Medulla oblongata (tissue), 1 donor: ENCODE measurements around the gene HECTD2.
A peak's percentile ranks its signal among the peaks of the same experiment; 100 is the strongest.
"Not testable (repeated sequence)": the region's sequence is repeated elsewhere in the genome, so short reads cannot be mapped to it uniquely, and the experiment has no call there.

Source experiments
- DNase-seq: peaks from one replicate; pipeline ENCODE4 v3.0.0-alpha.2; 2015; ENCODE audit errors: extremely low spot score

The HECTD2 gene

GRCh38 chr10:91536733-91537132 is 126.6 kb downstream of the HECTD2 start:
- DNase-seq = no peak

- DNase-seq = no peak
Measured at GRCh38 chr10:91537614-91538383, 127.7 kb downstream of the HECTD2 start.

GRCh38 chr10:91539930-91540329 is 129.8 kb downstream of the HECTD2 start:
- no peak for DNase-seq

GRCh38 chr10:91540733-91541132 is 130.6 kb downstream of the HECTD2 start:
- DNase-seq = no peak

- peak; percentile 22 for DNase-seq
Measured at GRCh38 chr10:91541481-91541880, 131.3 kb downstream of the HECTD2 start.

- no peak for DNase-seq
Measured at GRCh38 chr10:91545384-91545783, 135.2 kb downstream of the HECTD2 start.

GRCh38 chr10:91545838-91546237 is 135.7 kb downstream of the HECTD2 start:
- no peak for DNase-seq

- DNase-seq = no peak
Measured at GRCh38 chr10:91549262-91549661, 139.1 kb downstream of the HECTD2 start.

- DNase-seq = no peak
Measured at GRCh38 chr10:91550021-91550420, 139.9 kb downstream of the HECTD2 start.

- DNase-seq = peak; percentile 73
Measured at GRCh38 chr10:91551856-91552255, 141.7 kb downstream of the HECTD2 start.

- peak; percentile 20 for DNase-seq
Measured at GRCh38 chr10:91552274-91553095, 142.3 kb downstream of the HECTD2 start.

GRCh38 chr10:91555455-91555854 is 145.3 kb downstream of the HECTD2 start:
- no peak for DNase-seq

- no peak for DNase-seq
Measured at GRCh38 chr10:91556691-91557566, 146.8 kb downstream of the HECTD2 start.

GRCh38 chr10:91557651-91558111 is 147.5 kb downstream of the HECTD2 start:
- DNase-seq = peak; percentile 12

- DNase-seq = no peak
Measured at GRCh38 chr10:91558473-91558872, 148.3 kb downstream of the HECTD2 start.

- no peak for DNase-seq
Measured at GRCh38 chr10:91559169-91559568, 149.0 kb downstream of the HECTD2 start.

GRCh38 chr10:91559750-91560149 is 149.6 kb downstream of the HECTD2 start:
- no peak for DNase-seq

GRCh38 chr10:91560827-91561226 is 150.7 kb downstream of the HECTD2 start:
- not testable (repeated sequence) for DNase-seq

GRCh38 chr10:91562839-91563581 is 152.9 kb downstream of the HECTD2 start:
- DNase-seq = no peak

GRCh38 chr10:91564026-91564425 is 153.9 kb downstream of the HECTD2 start:
- DNase-seq = no peak
